D721Med (cell line): ENCODE results near the gene LY9.

ENCODE experiments used
- DNase-seq: peaks from one replicate; pipeline ENCODE4 v3.0.0; 2011; ENCODE audit warnings: low spot score; ENCODE audit not compliant: insufficient read length
- FAIRE-seq: peaks from 2 replicates; lab custom pipeline; 2011; peaks lifted over from hg19 to GRCh38; lab: Jason Lieb, UNC
- CTCF ChIP-seq: IDR thresholded peaks from 2 replicates; pipeline ENCODE4 v1.5.1; 2012; ENCODE audit warnings: mild to moderate bottlenecking, control low read depth; ENCODE audit not compliant: insufficient read depth; ENCODE audit errors: missing control alignments

The LY9 gene

GRCh38 chr1:160858507-160858906, 62.5 kb downstream of the LY9 start:
- TF ChIP-seq CTCF, result no peak
- DNase-seq (no peak), FAIRE-seq (no peak)

GRCh38 chr1:160859166-160859565, 63.2 kb downstream of the LY9 start:
- no peak for TF ChIP-seq CTCF
- FAIRE-seq (no peak), DNase-seq (no peak)

- FAIRE-seq (no peak), DNase-seq (no peak)
- TF ChIP-seq CTCF, result no peak
Measured at GRCh38 chr1:160860840-160861505, 65.0 kb downstream of the LY9 start.

- no peak for FAIRE-seq
- DNase-seq, result no peak
- TF ChIP-seq CTCF, result no peak
Measured at GRCh38 chr1:160862203-160863060, 66.5 kb downstream of the LY9 start, which contains the start of gene CD244. CD244 (minus strand) TSS chr1:160862887; CDS start chr1:160862677, 210 bp downstream.

GRCh38 chr1:160863061-160863773, 67.2 kb downstream of the LY9 start:
- FAIRE-seq (no peak), DNase-seq (no peak)
- TF ChIP-seq CTCF, result no peak

GRCh38 chr1:160863774-160864131, 67.8 kb downstream of the LY9 start:
- no peak for FAIRE-seq
- TF ChIP-seq CTCF, result no peak
- DNase-seq, result no peak

GRCh38 chr1:160864173-160864572, 68.2 kb downstream of the LY9 start:
- no peak for TF ChIP-seq CTCF
- DNase-seq, result no peak
- FAIRE-seq, result no peak
